A549 (cell line): ENCODE results near the gene PDCD10.

ENCODE experiments used
- CTCF ChIP-seq: fragments of >200 bp; sonication (Bioruptor Twin); formaldehyde crosslinking; IDR thresholded peaks from 3 replicates; pipeline ENCODE4 v1.5.1; 2016
- ESRRA ChIP-seq: fragments of 150-350 bp; IDR thresholded peaks from 2 replicates; pipeline ENCODE4 v1.6.1; 2014; ENCODE audit warnings: mild to moderate bottlenecking, low read length, borderline replicate concordance
- FOXS1 ChIP-seq: fragments of 250-450 bp; sonication (Bioruptor Pico); IDR thresholded peaks from 2 replicates; pipeline ENCODE4 v1.5.0; 2020; ENCODE audit warnings: mild to moderate bottlenecking, moderate library complexity
- HEYL ChIP-seq: fragments of 250-450 bp; sonication (Bioruptor Pico); IDR thresholded peaks from 2 replicates; pipeline ENCODE4 v1.8.0; 2021; ENCODE audit warnings: mild to moderate bottlenecking, moderate library complexity
- JUNB ChIP-seq: fragments of >200 bp; sonication (Bioruptor Twin); formaldehyde crosslinking; IDR thresholded peaks from 2 replicates; pipeline ENCODE4 v1.6.1; 2016
- MAZ ChIP-seq: fragments of 150-350 bp; IDR thresholded peaks from 2 replicates; pipeline ENCODE4 v1.6.1; 2014; ENCODE audit warnings: antibody characterized with exemption, low read depth, low read length, borderline replicate concordance
- NFE2L2 ChIP-seq: fragments of 150-350 bp; conservative IDR thresholded peaks from 2 replicates; pipeline ENCODE4 v1.6.1; 2014; ENCODE audit warnings: low read length
- PBX3 ChIP-seq: IDR thresholded peaks from 2 replicates; pipeline ENCODE4 v1.6.1; 2012
- POLR2A ChIP-seq: IDR thresholded peaks from 2 replicates; pipeline ENCODE4 v1.6.1; 2012; ENCODE audit warnings: mild to moderate bottlenecking, low read length
- RAD21 ChIP-seq, 2 experiments: fragments of >200 bp in 1 of 2; sonication (Bioruptor Twin) in 1 of 2; formaldehyde crosslinking in 1 of 2; IDR thresholded peaks in 1 of 2; conservative IDR thresholded peaks in 1 of 2; 2 replicates in 1 of 2; 3 replicates in 1 of 2; pipeline ENCODE4 v1.6.1; 2012 to 2018; ENCODE audit warnings: inconsistent platforms in 1 of 2
- REST ChIP-seq: fragments of 200-600 bp; sonication (generic); IDR thresholded peaks from 2 replicates; pipeline ENCODE4 v1.6.1; 2016; ENCODE audit warnings: antibody characterized with exemption, mild to moderate bottlenecking, moderate library complexity
- SMC3 ChIP-seq: fragments of >200 bp; sonication (Bioruptor Twin); formaldehyde crosslinking; IDR thresholded peaks from 3 replicates; pipeline ENCODE4 v1.6.1; 2018; ENCODE audit warnings: inconsistent platforms

GRCh38 chr3:167772992-167773391 is 38.3 kb upstream of the PDCD10 start:
- TF ChIP-seq CTCF: no peak
- TF ChIP-seq SMC3: no peak
- TF ChIP-seq RAD21 (conservative IDR thresholded peaks at IDR 0.05 in 1 of 2, IDR thresholded peaks at IDR 0.05 in 1 of 2): no peak
- TF ChIP-seq POLR2A: no peak
- TF ChIP-seq PBX3: no peak
- no peak for TF ChIP-seq MAZ
- TF ChIP-seq JUNB: no peak
- TF ChIP-seq REST: no peak
- TF ChIP-seq ESRRA: no peak
- TF ChIP-seq NFE2L2: no peak
- no peak for TF ChIP-seq FOXS1 (CRISPR knock-in tag)
- no peak for TF ChIP-seq HEYL
